Large intestine (tissue), 12 donors: ENCODE results near the gene ZBTB43. TPM values are rescaled to one million over a fixed set of nuclear protein-coding genes. Genes with fewer than 3 reads are reported as not detected.
A peak's percentile ranks its signal among the peaks of the same experiment; 100 is the strongest.

Experiments
- DNase-seq, 2 donors: peaks; one replicate each; pipeline versions ENCODE4 v3.0.0 to v3.0.0-alpha.2; 2013
- H3K27ac ChIP-seq: one replicate; pipeline ENCODE4 v1.5.1; 2013; ENCODE audit warnings: low read length
- H3K27me3 ChIP-seq: 2 replicates; pipeline ENCODE4 v1.6.1; 2013; ENCODE audit warnings: low read length; ENCODE audit not compliant: control insufficient read depth, insufficient read depth
- H3K36me3 ChIP-seq: 2 replicates; pipeline ENCODE4 v1.6.1; 2013; ENCODE audit warnings: low read length; ENCODE audit not compliant: control insufficient read depth, insufficient read depth
- H3K4me1 ChIP-seq: one replicate; pipeline ENCODE4 v1.6.1; 2013; ENCODE audit warnings: low read length; ENCODE audit not compliant: control insufficient read depth, insufficient read depth
- H3K4me3 ChIP-seq: one replicate; pipeline ENCODE4 v1.5.1; 2013; ENCODE audit warnings: low read length
- H3K9me3 ChIP-seq: one replicate; pipeline ENCODE4 v1.6.1; 2013; ENCODE audit warnings: mild to moderate bottlenecking, low read depth, low read length, moderate library complexity; ENCODE audit not compliant: control insufficient read depth
- WGBS: methylation state at CpG from one replicate; pipeline ENCODE4 v1.1.5; 2013; ENCODE audit warnings: low lambda C conversion rate; ENCODE audit not compliant: insufficient coverage; 5-methylcytosine and 5-hydroxymethylcytosine counted together
- long read RNA-seq, 11 donors: transcript quantifications; one replicate each; lab custom pipeline, GENCODE V29; 2026
- polyA plus RNA-seq: library from polyadenylated mRNA; unstranded; fragments of 120-200 nt; gene quantifications from one replicate; pipeline ENCODE4 v1.2.1, GENCODE V29; 2013

Gene ZBTB43
- polyA plus RNA-seq: 11.7 TPM
- long read RNA-seq, donor 1, full-length matches to known transcripts: 9 of 20 reads
- long read RNA-seq, donor 1, partial matches to known transcripts: 11 of 20 reads
- long read RNA-seq, donor 1, other reads (novel, unspliced or antisense): 0 of 20 reads
- long read RNA-seq, donor 2, full-length matches to known transcripts: 16 of 16 reads
- long read RNA-seq, donor 2, partial matches to known transcripts: 0 of 16 reads
- long read RNA-seq, donor 2, other reads (novel, unspliced or antisense): 0 of 16 reads
- long read RNA-seq, donor 3: 0 reads
- long read RNA-seq, donor 4: 0 reads
- long read RNA-seq, donor 5, full-length matches to known transcripts: 6 of 6 reads
- long read RNA-seq, donor 5, partial matches to known transcripts: 0 of 6 reads
- long read RNA-seq, donor 5, other reads (novel, unspliced or antisense): 0 of 6 reads
- long read RNA-seq, donor 6, full-length matches to known transcripts: 16 of 16 reads
- long read RNA-seq, donor 6, partial matches to known transcripts: 0 of 16 reads
- long read RNA-seq, donor 6, other reads (novel, unspliced or antisense): 0 of 16 reads
- long read RNA-seq, donor 7, full-length matches to known transcripts: 6 of 6 reads
- long read RNA-seq, donor 7, partial matches to known transcripts: 0 of 6 reads
- long read RNA-seq, donor 7, other reads (novel, unspliced or antisense): 0 of 6 reads
- long read RNA-seq, donor 8, full-length matches to known transcripts: 10 of 10 reads
- long read RNA-seq, donor 8, partial matches to known transcripts: 0 of 10 reads
- long read RNA-seq, donor 8, other reads (novel, unspliced or antisense): 0 of 10 reads
- long read RNA-seq, donor 9, full-length matches to known transcripts: 10 of 10 reads
- long read RNA-seq, donor 9, partial matches to known transcripts: 0 of 10 reads
- long read RNA-seq, donor 9, other reads (novel, unspliced or antisense): 0 of 10 reads
- long read RNA-seq, donor 10, full-length matches to known transcripts: 17 of 17 reads
- long read RNA-seq, donor 10, partial matches to known transcripts: 0 of 17 reads
- long read RNA-seq, donor 10, other reads (novel, unspliced or antisense): 0 of 17 reads
- long read RNA-seq, donor 11, full-length matches to known transcripts: 12 of 12 reads
- long read RNA-seq, donor 11, partial matches to known transcripts: 0 of 12 reads
- long read RNA-seq, donor 11, other reads (novel, unspliced or antisense): 0 of 12 reads

DNA sequence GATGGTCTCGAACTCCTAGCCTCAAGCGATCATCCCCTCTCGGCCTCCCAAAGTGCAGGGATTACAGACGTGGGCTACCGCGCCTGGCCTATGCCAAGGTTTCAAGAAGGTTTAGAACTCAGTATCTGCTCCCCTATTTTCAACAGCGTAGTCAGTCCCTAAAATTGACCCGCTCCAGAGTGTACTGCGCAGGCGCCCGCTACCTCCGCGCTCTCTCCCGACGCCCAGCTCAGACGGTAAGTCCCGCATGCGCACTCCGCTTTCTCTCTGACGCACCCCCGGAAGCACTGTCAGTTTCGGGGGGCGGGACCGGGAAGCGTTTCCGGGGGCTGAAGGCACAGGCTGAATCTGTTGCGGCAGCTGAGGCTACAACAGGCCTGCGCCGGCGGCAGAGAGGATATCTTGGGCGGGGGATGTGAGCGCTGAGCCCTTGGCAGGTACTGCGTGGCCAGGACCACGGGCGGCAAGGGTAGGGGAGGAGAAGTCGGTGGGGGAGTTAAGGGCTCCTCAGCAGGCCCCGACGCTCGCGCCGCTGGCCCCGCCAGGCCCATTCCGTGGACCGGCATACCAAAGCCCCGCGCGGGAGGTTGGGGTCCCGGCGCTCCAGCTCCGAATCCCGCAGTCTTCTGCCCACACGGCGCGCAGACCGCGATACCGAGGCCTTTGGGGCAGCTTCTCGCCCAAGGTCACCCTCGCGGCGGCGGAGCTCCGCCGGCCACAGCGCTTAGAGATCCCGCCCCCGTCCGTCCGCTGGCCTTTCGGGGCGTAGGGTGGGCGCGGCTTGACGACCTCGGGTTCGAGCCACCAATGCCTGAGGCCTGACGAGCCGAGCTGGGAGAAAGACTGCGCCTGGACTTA, at the start of gene ZBTB43:
ZBTB43 (plus strand) TSS at position 345 of the 858 bp plus-strand sequence. CDS start 27,470 bp downstream, outside the sequence.
- H3K4me3 ChIP-seq: peak within 1 kb of the TSS; percentile 83
- DNase-seq: peak; percentile 97
- H3K27me3 ChIP-seq: no peaks in the 10 kb centered on the region
- peaks cover 2% of the 10 kb centered on the region for H3K36me3 ChIP-seq
- WGBS: no CpG with 5 or more reads among the region's 79 CpGs
- H3K27ac ChIP-seq: peak within 1 kb of the TSS; percentile 95
- H3K4me1 ChIP-seq: peaks cover 13% of the 10 kb centered on the region
- no peaks in the 10 kb centered on the region for H3K9me3 ChIP-seq

GRCh38 chr9:126755317-126755875, 49.4 kb upstream of the ZBTB43 start:
- WGBS: 33% methylated on average over 2 of the region's 19 CpGs
- no peaks in the 10 kb centered on the region for H3K9me3 ChIP-seq
- peaks cover 37% of the 10 kb centered on the region for H3K4me1 ChIP-seq
- H3K27ac ChIP-seq: peak overlapping the region; percentile 31
- DNase-seq: no peak
- H3K36me3 ChIP-seq: no peaks in the 10 kb centered on the region
- no peaks in the 10 kb centered on the region for H3K27me3 ChIP-seq
- no peak overlapping the region for H3K4me3 ChIP-seq

DNA sequence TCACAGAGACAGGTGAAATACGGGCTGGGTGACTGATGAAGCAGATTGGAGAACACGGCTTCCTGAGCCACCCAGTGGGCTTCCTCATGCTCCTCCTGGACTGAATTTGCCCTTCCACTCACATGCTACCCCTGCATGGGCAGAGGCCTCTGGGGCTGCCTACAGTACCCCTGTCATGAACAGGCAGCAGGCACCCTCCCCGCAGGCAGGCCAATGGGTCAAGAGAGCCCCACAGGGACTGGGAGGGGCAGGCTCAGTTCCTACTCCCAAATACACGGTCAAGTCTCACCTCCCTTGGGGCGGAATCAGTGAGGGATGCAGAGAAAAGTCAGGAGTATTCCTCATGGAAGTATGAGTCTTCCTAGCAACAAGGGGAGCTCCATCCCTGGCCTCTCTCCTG, 48.6 kb upstream of the ZBTB43 start:
- Histone ChIP-seq H3K9me3 (no peaks in the 10 kb centered on the region), H3K27ac (no peak overlapping the region), H3K4me3 (no peak overlapping the region), H3K36me3 (no peaks in the 10 kb centered on the region), H3K27me3 (no peaks in the 10 kb centered on the region), H3K4me1 (peaks cover 33% of the 10 kb centered on the region)
- no peak for DNase-seq
- WGBS: no CpG with 5 or more reads among the region's 5 CpGs

DNA sequence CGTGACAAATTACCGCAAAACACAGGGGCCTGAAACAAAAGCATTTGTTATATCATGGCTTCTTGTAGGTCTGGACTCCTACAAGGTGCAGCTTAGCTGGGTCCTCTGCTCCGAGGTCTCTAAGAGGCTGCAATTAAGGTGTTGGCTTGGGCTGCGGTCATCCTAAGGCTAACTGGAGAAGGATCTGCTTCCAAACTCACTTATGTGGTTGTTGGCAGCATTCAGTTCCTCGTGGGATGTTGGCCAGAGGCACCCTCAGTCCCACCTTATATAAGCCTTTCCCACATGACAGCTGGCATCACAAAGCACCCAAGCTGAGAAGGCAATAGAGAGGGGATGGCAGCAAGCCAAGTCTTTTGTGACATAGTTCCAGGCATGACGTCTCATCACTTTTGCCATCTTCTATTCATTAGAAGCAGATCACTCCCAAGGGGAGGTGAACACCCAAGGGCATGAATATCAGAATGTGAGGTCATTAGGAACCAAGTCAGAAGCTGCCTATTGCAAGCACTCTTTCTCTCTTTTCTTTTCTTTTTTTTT, 47.9 kb upstream of the ZBTB43 start:
- peaks cover 31% of the 10 kb centered on the region for H3K4me1 ChIP-seq
- no peak for DNase-seq
- no peak overlapping the region for H3K27ac ChIP-seq
- no peaks in the 10 kb centered on the region for H3K36me3 ChIP-seq
- no peaks in the 10 kb centered on the region for H3K27me3 ChIP-seq
- H3K4me3 ChIP-seq: no peak overlapping the region
- no CpG with 5 or more reads among the region's 6 CpGs for WGBS
- no peaks in the 10 kb centered on the region for H3K9me3 ChIP-seq

- WGBS: no CpG with 5 or more reads among the region's 7 CpGs
- Histone ChIP-seq H3K4me3 (no peak overlapping the region), H3K9me3 (no peaks in the 10 kb centered on the region), H3K27me3 (no peaks in the 10 kb centered on the region), H3K4me1 (peaks cover 16% of the 10 kb centered on the region), H3K36me3 (no peaks in the 10 kb centered on the region), H3K27ac (no peak overlapping the region)
- no peak for DNase-seq
Observed at GRCh38 chr9:126758916-126759585, 45.8 kb upstream of the ZBTB43 start.

GRCh38 chr9:126761274-126761673, 43.6 kb upstream of the ZBTB43 start:
- no peak for DNase-seq
- H3K4me3 ChIP-seq: no peak overlapping the region
- no CpG with 5 or more reads among the region's 8 CpGs for WGBS
- no peaks in the 10 kb centered on the region for H3K9me3 ChIP-seq
- no peaks in the 10 kb centered on the region for H3K27me3 ChIP-seq
- no peaks in the 10 kb centered on the region for H3K36me3 ChIP-seq
- no peak overlapping the region for H3K27ac ChIP-seq
- peaks cover under 1% of the 10 kb centered on the region for H3K4me1 ChIP-seq

DNA sequence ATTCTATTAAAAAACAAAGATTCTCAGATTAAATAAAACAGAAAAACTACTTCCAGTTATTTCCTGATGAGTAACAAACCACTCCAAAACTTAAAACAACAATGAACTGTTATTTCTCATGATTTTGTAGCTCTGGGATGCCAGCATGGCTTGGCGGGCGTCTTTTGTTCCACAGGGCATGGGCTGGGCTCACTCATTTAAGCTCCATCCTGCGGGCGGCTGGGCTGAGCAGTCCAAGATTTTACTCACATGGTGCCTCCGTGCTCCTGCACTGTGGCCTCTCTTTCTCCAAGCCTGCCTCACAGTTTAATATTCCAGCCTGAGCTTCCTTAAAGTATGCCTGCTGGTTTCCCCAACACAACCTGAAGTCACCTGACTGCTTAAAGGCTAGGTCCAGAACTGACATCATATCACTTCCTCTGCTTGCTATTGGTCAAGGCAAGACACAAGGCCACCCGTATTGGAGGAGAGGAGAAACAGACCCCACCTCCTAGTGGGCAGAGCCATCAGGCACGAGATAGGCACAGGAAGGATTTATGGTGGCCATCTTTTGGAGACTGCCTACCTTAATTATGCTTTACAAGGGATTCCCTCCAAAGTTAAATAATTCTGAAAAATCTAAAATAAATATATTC, 41.6 kb upstream of the ZBTB43 start:
- H3K4me3 ChIP-seq: no peak overlapping the region
- no peaks in the 10 kb centered on the region for H3K36me3 ChIP-seq
- no peaks in the 10 kb centered on the region for H3K9me3 ChIP-seq
- no peaks in the 10 kb centered on the region for H3K4me1 ChIP-seq
- DNase-seq: no peak
- H3K27me3 ChIP-seq: no peaks in the 10 kb centered on the region
- H3K27ac ChIP-seq: no peak overlapping the region
- no CpG with 5 or more reads among the region's 7 CpGs for WGBS

DNA sequence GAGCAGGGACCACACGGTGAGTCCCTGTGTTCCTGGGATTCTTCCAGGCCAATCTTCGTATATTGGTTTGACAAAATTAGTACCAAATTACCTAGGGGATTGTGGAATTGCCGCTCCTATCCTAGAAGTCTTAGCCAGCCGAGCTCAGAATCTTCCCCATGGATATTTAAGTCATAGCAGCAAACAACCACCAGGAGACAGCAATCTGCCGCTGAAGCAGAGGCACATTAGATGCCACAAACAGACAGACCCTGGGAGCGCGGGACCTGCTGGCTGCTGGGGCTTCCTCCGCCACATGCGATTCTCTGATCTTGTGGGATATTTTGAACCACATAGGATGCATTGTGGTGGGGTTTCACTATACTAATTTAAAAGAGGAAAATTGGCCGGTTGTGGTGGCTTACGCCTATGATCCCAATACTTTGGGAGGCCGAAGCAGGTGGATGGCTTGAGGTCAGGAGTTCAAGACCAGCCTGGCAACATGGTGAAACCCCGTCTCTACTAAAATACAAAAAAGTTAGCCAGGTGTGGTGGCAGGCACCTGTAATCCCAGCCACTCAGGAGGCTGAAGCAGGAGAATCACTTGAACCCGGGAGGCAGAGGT, 31.7 kb upstream of the ZBTB43 start:
- DNase-seq: no peak
- Histone ChIP-seq H3K4me3 (no peak overlapping the region), H3K27ac (no peak overlapping the region), H3K9me3 (no peaks in the 10 kb centered on the region), H3K36me3 (no peaks in the 10 kb centered on the region), H3K27me3 (peaks cover 19% of the 10 kb centered on the region), H3K4me1 (no peaks in the 10 kb centered on the region)
- no CpG with 5 or more reads among the region's 14 CpGs for WGBS
